HepG2 (cell line): Measurements from ENCODE around the gene MAPK11. TPM values are rescaled to one million over a fixed set of nuclear protein-coding genes. Genes with fewer than 3 reads are reported as not detected.

Experiments used
- ATAC-seq: fragments of 200-7000 bp; cut with Tn5 transposase; 3 replicates; pipeline ENCODE4 v1.9.1; 2020; ENCODE audit warnings: mild to moderate bottlenecking, moderate library complexity
- BruUV-seq: library from RNA; stranded (reverse); fragments of 400-500 nt; replicated peaks from 2 replicates; lab custom pipeline; 2021; lab: Mats Ljungman, UMichigan
- CTCF ChIA-PET: fragments of 300-600 bp; formaldehyde crosslinking; extraction: SDS; loops from one replicate; lab custom pipeline; 2021; ENCODE audit warnings: low total read pairs, inconsistent platforms, low intra/inter-chr PET ratio; lab: Yijun Ruan, JAX
- POLR2A ChIA-PET: fragments of 350-600 bp; sonication (Branson Sonifier 250); formaldehyde crosslinking; loops from one replicate; lab custom pipeline; 2020; ENCODE audit warnings: antibody characterized with exemption, inconsistent platforms; lab: Yijun Ruan, JAX
- DNase-seq: peaks from one replicate; pipeline ENCODE4 v3.0.0-alpha.2; 2015; ENCODE audit warnings: low spot score
- FAIRE-seq: peaks from 3 replicates; lab custom pipeline; 2011; peaks lifted over from hg19 to GRCh38; lab: Jason Lieb, UNC
- H2AFZ ChIP-seq: one replicate; pipeline ENCODE4 v1.6.1; 2011; ENCODE audit warnings: low read length, inconsistent platforms
- H3K27ac ChIP-seq: fragments of 300-600 bp; 3 replicates; pipeline ENCODE4 v1.8.0; 2011; ENCODE audit warnings: mixed run types, mild to moderate bottlenecking, mixed read lengths, low read length, inconsistent platforms; ENCODE audit not compliant: insufficient read depth; ENCODE audit errors: extremely low read length
- H3K27me3 ChIP-seq, 2 experiments: fragments of 200-600 bp in 1 of 2; 2 replicates in 1 of 2; 3 replicates in 1 of 2; pipeline versions ENCODE4 v1.6.0 to v1.8.0; 2011; ENCODE audit warnings: low read length in 2 of 2, mild to moderate bottlenecking in 2 of 2, moderate library complexity in 2 of 2, inconsistent platforms in 1 of 2; ENCODE audit not compliant: insufficient read depth in 2 of 2, control insufficient read depth in 1 of 2
- H3K36me3 ChIP-seq, 2 experiments: fragments of 200-600 bp in 1 of 2; replicated peaks in 1 of 2; 2 replicates in 1 of 2; 3 replicates in 1 of 2; pipeline versions ENCODE4 v1.5.1 to v1.8.0; 2011; ENCODE audit warnings: low read length in 2 of 2, inconsistent platforms in 1 of 2; ENCODE audit not compliant: insufficient read depth in 2 of 2, control insufficient read depth in 1 of 2
- H3K4me1 ChIP-seq: 2 replicates; pipeline ENCODE4 v1.5.1; 2012; ENCODE audit warnings: low read length, inconsistent platforms; ENCODE audit not compliant: insufficient read depth
- H3K4me2 ChIP-seq: 2 replicates; pipeline ENCODE4 v1.6.0; 2011; ENCODE audit warnings: low read depth, low read length, inconsistent platforms
- H3K4me3 ChIP-seq, 3 experiments: fragments of 200-600 bp in 1 of 3; sonication (generic), shearing (Covaris generic) in 1 of 3; replicated peaks in 1 of 3; 2 replicates each; pipeline ENCODE4 v1.5.1; 2011 to 2016; ENCODE audit warnings: low read length in 3 of 3, inconsistent platforms in 2 of 3, low read depth in 2 of 3, mild to moderate bottlenecking in 2 of 3, control low read depth in 1 of 3, mixed read lengths in 1 of 3; ENCODE audit not compliant: insufficient read depth in 1 of 3
- H3K79me2 ChIP-seq: one replicate; pipeline ENCODE4 v1.6.1; 2011; ENCODE audit warnings: low read length, inconsistent platforms; ENCODE audit not compliant: insufficient read depth
- H3K9ac ChIP-seq: 2 replicates; pipeline ENCODE4 v1.6.0; 2011; ENCODE audit warnings: mild to moderate bottlenecking, low read depth, low read length, inconsistent platforms; ENCODE audit not compliant: insufficient read depth
- H3K9me3 ChIP-seq: 2 replicates; pipeline ENCODE4 v1.5.1; 2012; ENCODE audit warnings: mild to moderate bottlenecking, low read length
- H4K20me1 ChIP-seq: 2 replicates; pipeline ENCODE4 v1.6.0; 2011; ENCODE audit warnings: inconsistent platforms, mild to moderate bottlenecking, low read length, moderate library complexity; ENCODE audit not compliant: insufficient read depth
- HMGA1 ChIP-seq: sonication (generic); formaldehyde crosslinking; conservative IDR thresholded peaks from 2 replicates; pipeline ENCODE4 v1.4.0; 2020; ENCODE audit warnings: missing genetic modification reagents
- HNRNPLL ChIP-seq: fragments of 200-400 bp; formaldehyde crosslinking; IDR thresholded peaks from 2 replicates; pipeline ENCODE4 v1.6.1; 2017; ENCODE audit warnings: mild to moderate bottlenecking, low read depth, low read length; ENCODE audit not compliant: poor library complexity, severe bottlenecking
- HOXA7 ChIP-seq: sonication (generic); formaldehyde crosslinking; IDR thresholded peaks from 2 replicates; pipeline ENCODE4 v1.8.1; 2022; ENCODE audit warnings: mild to moderate bottlenecking, missing genetic modification reagents, moderate library complexity
- KDM5B ChIP-seq: sonication (generic); formaldehyde crosslinking; IDR thresholded peaks from 2 replicates; pipeline ENCODE4 v1.4.0; 2020; ENCODE audit warnings: missing genetic modification reagents, mild to moderate bottlenecking, borderline replicate concordance
- KLF16 ChIP-seq, 2 experiments: sonication (generic) in 1 of 2; formaldehyde crosslinking in 1 of 2; IDR thresholded peaks; 2 replicates each; pipeline versions ENCODE4 v1.6.1 to v1.8.0; 2016 to 2023; ENCODE audit warnings: missing genetic modification reagents in 2 of 2, missing compliant biosample characterization in 1 of 2
- MTF2 ChIP-seq: sonication (generic); formaldehyde crosslinking; IDR thresholded peaks from 2 replicates; pipeline ENCODE4 v1.5.0; 2020; ENCODE audit warnings: missing genetic modification reagents, borderline replicate concordance
- TBL1XR1 ChIP-seq: fragments of 150-350 bp; IDR thresholded peaks from 2 replicates; pipeline ENCODE4 v1.6.1; 2014; ENCODE audit warnings: borderline replicate concordance, low read length; ENCODE audit not compliant: partially characterized antibody
- TCF12 ChIP-seq, 2 experiments: fragments of 450-650 bp in 1 of 2; sonication (generic) in 1 of 2; formaldehyde crosslinking in 1 of 2; IDR thresholded peaks; 2 replicates each; pipeline versions ENCODE4 v1.6.1 to v1.8.0; 2017 to 2022; ENCODE audit warnings: antibody characterized with exemption in 1 of 2, mild to moderate bottlenecking in 1 of 2, missing genetic modification reagents in 1 of 2, moderate library complexity in 1 of 2
- U2AF1 ChIP-seq: fragments of 200-400 bp; formaldehyde crosslinking; optimal IDR thresholded peaks from 2 replicates; pipeline ENCODE3; 2017; ENCODE audit warnings: mild to moderate bottlenecking, low read depth, low read length
- ZBTB42 ChIP-seq: sonication (generic); formaldehyde crosslinking; IDR thresholded peaks from 2 replicates; pipeline ENCODE4 v1.5.0; 2020; ENCODE audit warnings: mild to moderate bottlenecking, missing genetic modification reagents
- ZNF282 ChIP-seq: fragments of 450-650 bp; IDR thresholded peaks from 2 replicates; pipeline ENCODE4 v1.6.1; 2018; ENCODE audit not compliant: partially characterized antibody
- ZNF790 ChIP-seq: sonication (generic); formaldehyde crosslinking; IDR thresholded peaks from 2 replicates; pipeline ENCODE4 v1.8.0; 2022; ENCODE audit warnings: missing genetic modification reagents, mild to moderate bottlenecking, borderline replicate concordance
- WGBS: methylation state at CpG from one replicate; pipeline ENCODE4 v1.1.6; 2017; ENCODE audit warnings: low lambda C conversion rate; 5-methylcytosine and 5-hydroxymethylcytosine counted together
- in situ Hi-C: cut with HindIII; loops from 2 replicates; pipeline ENCODE4 v1.10.0; 2017; ENCODE audit warnings: low pct_unique_long_range_greater_than_20kb; ENCODE audit not compliant: extremely low pct_ligation_motif_present
- intact Hi-C: fragments of 100-400 bp; cut with micrococcal nuclease; formaldehyde crosslinking; loops from one replicate; pipeline ENCODE4 v1.10.0; 2022; ENCODE audit not compliant: unreplicated experiment
- polyA plus RNA-seq, 8 experiments: library from polyadenylated mRNA; depleted of rRNA in 3 of 8; stranded (reverse) in 7 of 8; unstranded in 1 of 8; fragments of >200 nt; fragmentation: Illumina TruSeq in 4 of 8; extraction: Trizol in 4 of 8; gene quantifications; 2 replicates each; pipeline versions ENCODE4 v1.2.1 to v1.2.3, GENCODE V29; 2011 to 2016; ENCODE audit warnings: low read depth in 4 of 8, missing spikeins in 1 of 8, mixed read lengths in 1 of 8; ENCODE audit not compliant: insufficient read depth in 1 of 8
- total RNA-seq, 5 experiments: library from RNA; depleted of rRNA; stranded (reverse); fragments of >200 nt; fragmentation: Illumina TruSeq; extraction: Trizol; gene quantifications; 2 replicates each; pipeline ENCODE4 v1.2.3, GENCODE V29; 2016; ENCODE audit warnings: low read depth in 1 of 5
- TF ChIP-seq, protein P1 (sequence below): sonication (generic); formaldehyde crosslinking; IDR thresholded peaks from 2 replicates; pipeline ENCODE4 v1.5.0; 2020; ENCODE audit warnings: mild to moderate bottlenecking, missing genetic modification reagents, moderate library complexity
- TF ChIP-seq, protein P2 (sequence below): sonication (generic); formaldehyde crosslinking; IDR thresholded peaks from 2 replicates; pipeline ENCODE4 v1.4.0; 2020; ENCODE audit warnings: missing genetic modification reagents

Gene MAPK11
- total and polyA plus RNA-seq, 2 of the 13 experiments (the other 11 are each of a cell fraction or from before 2014, with no cell fraction given): 0.15 to 0.17 TPM

- peaks cover 7% of the 10 kb centered on the region; the same call in 1 of the 2 replicates for H4K20me1 ChIP-seq
- no peak for DNase-seq
- ChIA-PET CTCF (no interaction called here), POLR2A (no interaction called here)
- no CpG with 5 or more reads among the region's 18 CpGs for WGBS
- intact Hi-C loops (no loop called here), in situ Hi-C loops (no loop called here)
- ATAC-seq: no peak
- no peak overlapping the region for H3K27ac ChIP-seq
- H3K4me1 ChIP-seq: peaks cover 39% of the 10 kb centered on the region
- no peak overlapping the region for H2AFZ ChIP-seq
- no TSS peak for BruUV-seq
- no peak overlapping the region for H3K9ac ChIP-seq
- H3K36me3 ChIP-seq: no peaks in the 10 kb centered on the region
- no peaks in the 10 kb centered on the region for H3K79me2 ChIP-seq
- no peak for FAIRE-seq
- peak overlapping the region; percentile 7; the same call in 1 of the 2 replicates for H3K4me2 ChIP-seq
- TF ChIP-seq MTF2 (CRISPR knock-in tag) (no peak), TBL1XR1 (no peak), HOXA7 (CRISPR knock-in tag) (no peak), ZNF790 (no peak), TCF12 (IDR thresholded peaks at IDR 0.05) (no peak), TCF12 (CRISPR knock-in tag; IDR thresholded peaks at IDR 0.05) (no peak), ZNF282 (no peak), HNRNPLL (no peak), KLF16 (CRISPR knock-in tag; IDR thresholded peaks at IDR 0.05) (no peak), ZBTB42 (CRISPR knock-in tag) (no peak), U2AF1 (no peak), KDM5B (no peak), HMGA1 (CRISPR knock-in tag) (no peak)
- TF ChIP-seq, protein P1, sequence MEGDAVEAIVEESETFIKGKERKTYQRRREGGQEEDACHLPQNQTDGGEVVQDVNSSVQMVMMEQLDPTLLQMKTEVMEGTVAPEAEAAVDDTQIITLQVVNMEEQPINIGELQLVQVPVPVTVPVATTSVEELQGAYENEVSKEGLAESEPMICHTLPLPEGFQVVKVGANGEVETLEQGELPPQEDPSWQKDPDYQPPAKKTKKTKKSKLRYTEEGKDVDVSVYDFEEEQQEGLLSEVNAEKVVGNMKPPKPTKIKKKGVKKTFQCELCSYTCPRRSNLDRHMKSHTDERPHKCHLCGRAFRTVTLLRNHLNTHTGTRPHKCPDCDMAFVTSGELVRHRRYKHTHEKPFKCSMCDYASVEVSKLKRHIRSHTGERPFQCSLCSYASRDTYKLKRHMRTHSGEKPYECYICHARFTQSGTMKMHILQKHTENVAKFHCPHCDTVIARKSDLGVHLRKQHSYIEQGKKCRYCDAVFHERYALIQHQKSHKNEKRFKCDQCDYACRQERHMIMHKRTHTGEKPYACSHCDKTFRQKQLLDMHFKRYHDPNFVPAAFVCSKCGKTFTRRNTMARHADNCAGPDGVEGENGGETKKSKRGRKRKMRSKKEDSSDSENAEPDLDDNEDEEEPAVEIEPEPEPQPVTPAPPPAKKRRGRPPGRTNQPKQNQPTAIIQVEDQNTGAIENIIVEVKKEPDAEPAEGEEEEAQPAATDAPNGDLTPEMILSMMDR: no peak
- TF ChIP-seq, protein P2, sequence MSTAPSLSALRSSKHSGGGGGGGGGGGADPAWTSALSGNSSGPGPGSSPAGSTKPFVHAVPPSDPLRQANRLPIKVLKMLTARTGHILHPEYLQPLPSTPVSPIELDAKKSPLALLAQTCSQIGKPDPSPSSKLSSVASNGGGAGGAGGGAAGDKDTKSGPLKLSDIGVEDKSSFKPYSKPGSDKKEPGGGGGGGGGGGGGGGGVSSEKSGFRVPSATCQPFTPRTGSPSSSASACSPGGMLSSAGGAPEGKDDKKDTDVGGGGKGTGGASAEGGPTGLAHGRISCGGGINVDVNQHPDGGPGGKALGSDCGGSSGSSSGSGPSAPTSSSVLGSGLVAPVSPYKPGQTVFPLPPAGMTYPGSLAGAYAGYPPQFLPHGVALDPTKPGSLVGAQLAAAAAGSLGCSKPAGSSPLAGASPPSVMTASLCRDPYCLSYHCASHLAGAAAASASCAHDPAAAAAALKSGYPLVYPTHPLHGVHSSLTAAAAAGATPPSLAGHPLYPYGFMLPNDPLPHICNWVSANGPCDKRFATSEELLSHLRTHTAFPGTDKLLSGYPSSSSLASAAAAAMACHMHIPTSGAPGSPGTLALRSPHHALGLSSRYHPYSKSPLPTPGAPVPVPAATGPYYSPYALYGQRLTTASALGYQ: no peak
- H3K9me3 ChIP-seq: no peaks in the 10 kb centered on the region
- peaks cover 13 to 50% of the 10 kb centered on the region in 2 experiments for H3K27me3 ChIP-seq
- peak overlapping the region in 1 of 3 experiments; percentile 62; a peak in 2 of 6 replicates for H3K4me3 ChIP-seq
Observed at GRCh38 chr22:50269573-50269969, 609 bp downstream of the MAPK11 start.
